ENCODE data around the gene BICRA. TPM values are rescaled to one million over a fixed set of nuclear protein-coding genes. Genes with fewer than 3 reads are reported as not detected.

BICRA gene
- total RNA-seq, 1 experiment from 2014 or later: 34.3 TPM

- no peak for DNase-seq
- H3K4me1 Mint-ChIP-seq (ENCODE audit: low read depth, unreplicated experiment): peaks cover 13% of the 10 kb centered on the region
- H3K9me3 Mint-ChIP-seq (ENCODE audit: unreplicated experiment): peaks cover 24% of the 10 kb centered on the region
- no peaks in the 10 kb centered on the region for H3K36me3 Mint-ChIP-seq (ENCODE audit: insufficient read depth, unreplicated experiment)
- intact Hi-C loops (cut with micrococcal nuclease; ENCODE audit: unreplicated experiment): no loop called here
- H3K27ac Mint-ChIP-seq (ENCODE audit: unreplicated experiment): no peak overlapping the region
- peaks cover 16% of the 10 kb centered on the region for H3K9me3 ChIP-seq
- H3K27me3 Mint-ChIP-seq (ENCODE audit: insufficient read depth, unreplicated experiment): no peaks in the 10 kb centered on the region
- no peaks in the 10 kb centered on the region for H3K27me3 ChIP-seq (replicated peaks; ENCODE audit: control insufficient read depth, insufficient read depth, low read length)
- ChIA-PET POLR2A (interaction anchor here (0.7 kb wide), 1 partner anchor 72 kb away, joined by 3 read pairs; the partner anchor contains the start of gene NAPA), CTCF (interaction anchor here (0.6 kb wide), 1 partner anchor 237 kb away, joined by 4 read pairs; no protein-coding TSS in a partner anchor)
- H3K4me3 Mint-ChIP-seq (ENCODE audit: unreplicated experiment): no peak overlapping the region
- peaks cover 7% of the 10 kb centered on the region; the same call in 1 of the 2 replicates for H3K4me1 ChIP-seq
- no peak overlapping the region for H3K4me3 ChIP-seq (ENCODE audit: low read depth, low read length)
- BruUV-seq (replicated peaks): no TSS peak
- H3K36me3 ChIP-seq (ENCODE audit: control insufficient read depth, insufficient read depth, low read length): no peaks in the 10 kb centered on the region
- TF ChIP-seq CTCF (IDR thresholded peaks at IDR 0.05; ENCODE audit: insufficient read depth in 1 of 2, low read depth in 1 of 2, low read length in 1 of 2, severe bottlenecking in 1 of 2, unreplicated experiment in 1 of 2): no peak
Observed at GRCh38 chr19:47587295-47587694, 21.6 kb upstream of the BICRA start.

- CTCF ChIA-PET: no interaction called here
- no peaks in the 10 kb centered on the region for H3K4me1 Mint-ChIP-seq (ENCODE audit: low read depth, unreplicated experiment)
- H3K27me3 Mint-ChIP-seq (ENCODE audit: insufficient read depth, unreplicated experiment): no peaks in the 10 kb centered on the region
- no peak overlapping the region for H3K4me3 Mint-ChIP-seq (ENCODE audit: unreplicated experiment)
- H3K36me3 ChIP-seq (ENCODE audit: control insufficient read depth, insufficient read depth, low read length): no peaks in the 10 kb centered on the region
- no peak overlapping the region for H3K27ac Mint-ChIP-seq (ENCODE audit: unreplicated experiment)
- no peaks in the 10 kb centered on the region for H3K27me3 ChIP-seq (replicated peaks; ENCODE audit: control insufficient read depth, insufficient read depth, low read length)
- POLR2A ChIA-PET: no interaction called here
- intact Hi-C loops (cut with micrococcal nuclease; ENCODE audit: unreplicated experiment): no loop called here
- H3K9me3 ChIP-seq: peaks cover 16% of the 10 kb centered on the region
- H3K4me1 ChIP-seq: no peaks in the 10 kb centered on the region
- H3K9me3 Mint-ChIP-seq (ENCODE audit: unreplicated experiment): peaks cover 22% of the 10 kb centered on the region
- no peak for DNase-seq
- TF ChIP-seq CTCF (IDR thresholded peaks at IDR 0.05; ENCODE audit: insufficient read depth in 1 of 2, low read depth in 1 of 2, low read length in 1 of 2, severe bottlenecking in 1 of 2, unreplicated experiment in 1 of 2): no peak
- H3K36me3 Mint-ChIP-seq (ENCODE audit: insufficient read depth, unreplicated experiment): no peaks in the 10 kb centered on the region
- BruUV-seq (replicated peaks): no TSS peak
- no peak overlapping the region for H3K4me3 ChIP-seq (ENCODE audit: low read depth, low read length)
Observed at GRCh38 chr19:47589824-47590223, 19.1 kb upstream of the BICRA start.

- Histone ChIP-seq H3K4me1 (peaks cover 7% of the 10 kb centered on the region; the same call in 1 of the 2 replicates), H3K27me3 (replicated peaks; ENCODE audit: control insufficient read depth, insufficient read depth, low read length) (no peaks in the 10 kb centered on the region), H3K36me3 (ENCODE audit: control insufficient read depth, insufficient read depth, low read length) (no peaks in the 10 kb centered on the region), H3K9me3 (no peaks in the 10 kb centered on the region), H3K4me3 (ENCODE audit: low read depth, low read length) (no peak overlapping the region)
- no peak for TF ChIP-seq CTCF (IDR thresholded peaks at IDR 0.05; ENCODE audit: insufficient read depth in 1 of 2, low read depth in 1 of 2, low read length in 1 of 2, severe bottlenecking in 1 of 2, unreplicated experiment in 1 of 2)
- BruUV-seq (replicated peaks): no TSS peak
- ChIA-PET POLR2A (no interaction called here), CTCF (no interaction called here)
- no peak for DNase-seq
- intact Hi-C loops (cut with micrococcal nuclease; ENCODE audit: unreplicated experiment): no loop called here
- no peak overlapping the region for H3K27ac Mint-ChIP-seq (ENCODE audit: unreplicated experiment)
- H3K9me3 Mint-ChIP-seq (ENCODE audit: unreplicated experiment): peaks cover 9% of the 10 kb centered on the region
- H3K27me3 Mint-ChIP-seq (ENCODE audit: insufficient read depth, unreplicated experiment): no peaks in the 10 kb centered on the region
- H3K4me3 Mint-ChIP-seq (ENCODE audit: unreplicated experiment): no peak overlapping the region
- no peaks in the 10 kb centered on the region for H3K4me1 Mint-ChIP-seq (ENCODE audit: low read depth, unreplicated experiment)
- peaks cover 6% of the 10 kb centered on the region for H3K36me3 Mint-ChIP-seq (ENCODE audit: insufficient read depth, unreplicated experiment)
Observed at GRCh38 chr19:47593860-47594259, 15.1 kb upstream of the BICRA start.

Data from Caco-2 (cell line).